Right kidney (tissue), 9 donors: ENCODE measurements around the gene UCN.
A peak's percentile ranks its signal among the peaks of the same experiment; 100 is the strongest.
"Not testable (repeated sequence)": the region's sequence is repeated elsewhere in the genome, so short reads cannot be mapped to it uniquely, and the experiment has no call there.

Experiments used
- DNase-seq: peaks from one replicate; pipeline ENCODE4 v3.0.0-alpha.2; 2016
- long read RNA-seq, 8 donors: transcript quantifications; one replicate each; lab custom pipeline, GENCODE V29; 2026

Gene UCN, protein sequence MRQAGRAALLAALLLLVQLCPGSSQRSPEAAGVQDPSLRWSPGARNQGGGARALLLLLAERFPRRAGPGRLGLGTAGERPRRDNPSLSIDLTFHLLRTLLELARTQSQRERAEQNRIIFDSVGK
- long read RNA-seq, donor 1, partial matches to known transcripts = 0 of 4 reads
- long read RNA-seq, donor 1, other reads (novel, unspliced or antisense) = 0 of 4 reads
- long read RNA-seq, donor 2 = 0 reads
- long read RNA-seq, donor 3 = 0 reads
- long read RNA-seq, donor 4, partial matches to known transcripts = 0 of 1 reads
- long read RNA-seq, donor 4, other reads (novel, unspliced or antisense) = 0 of 1 reads
- long read RNA-seq, donor 5, partial matches to known transcripts = 0 of 1 reads
- long read RNA-seq, donor 5, other reads (novel, unspliced or antisense) = 0 of 1 reads
- long read RNA-seq, donor 6, partial matches to known transcripts = 0 of 2 reads
- long read RNA-seq, donor 6, other reads (novel, unspliced or antisense) = 0 of 2 reads
- long read RNA-seq, donor 7, partial matches to known transcripts = 0 of 2 reads
- long read RNA-seq, donor 7, other reads (novel, unspliced or antisense) = 0 of 2 reads
- long read RNA-seq, donor 8, partial matches to known transcripts = 0 of 1 reads
- long read RNA-seq, donor 8, other reads (novel, unspliced or antisense) = 0 of 1 reads

DNA sequence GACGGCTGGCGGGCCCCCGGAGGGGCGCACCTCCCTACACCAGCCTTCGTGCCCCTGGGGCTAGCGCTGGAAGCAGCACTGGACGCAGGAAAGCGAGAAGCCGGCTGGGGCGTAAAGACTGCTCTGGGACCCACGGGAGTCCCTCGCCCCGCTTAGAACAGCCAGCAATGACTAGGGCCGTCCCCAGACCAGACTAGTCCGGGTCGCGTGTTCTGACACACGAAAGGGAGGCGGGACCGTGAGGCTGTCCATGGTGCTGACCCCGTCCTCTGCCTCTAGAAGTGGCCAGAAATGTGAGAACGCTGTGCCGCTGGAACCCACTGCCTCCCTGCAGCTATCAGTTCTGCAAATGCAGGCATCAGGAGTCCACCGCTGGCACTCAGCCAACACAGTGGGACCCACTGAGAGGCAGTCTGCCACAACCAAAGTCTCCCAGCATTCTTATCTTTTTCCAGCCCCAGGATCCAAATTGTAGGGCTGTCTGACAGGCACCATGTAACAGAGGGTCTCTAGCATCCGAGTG is at the start of gene UCN:
Gene UCN (minus strand): TSS at position 87 of the 523 bp plus-strand sequence. CDS start 550 bp downstream, outside the sequence.
- DNase-seq = peak; percentile 66

DNA sequence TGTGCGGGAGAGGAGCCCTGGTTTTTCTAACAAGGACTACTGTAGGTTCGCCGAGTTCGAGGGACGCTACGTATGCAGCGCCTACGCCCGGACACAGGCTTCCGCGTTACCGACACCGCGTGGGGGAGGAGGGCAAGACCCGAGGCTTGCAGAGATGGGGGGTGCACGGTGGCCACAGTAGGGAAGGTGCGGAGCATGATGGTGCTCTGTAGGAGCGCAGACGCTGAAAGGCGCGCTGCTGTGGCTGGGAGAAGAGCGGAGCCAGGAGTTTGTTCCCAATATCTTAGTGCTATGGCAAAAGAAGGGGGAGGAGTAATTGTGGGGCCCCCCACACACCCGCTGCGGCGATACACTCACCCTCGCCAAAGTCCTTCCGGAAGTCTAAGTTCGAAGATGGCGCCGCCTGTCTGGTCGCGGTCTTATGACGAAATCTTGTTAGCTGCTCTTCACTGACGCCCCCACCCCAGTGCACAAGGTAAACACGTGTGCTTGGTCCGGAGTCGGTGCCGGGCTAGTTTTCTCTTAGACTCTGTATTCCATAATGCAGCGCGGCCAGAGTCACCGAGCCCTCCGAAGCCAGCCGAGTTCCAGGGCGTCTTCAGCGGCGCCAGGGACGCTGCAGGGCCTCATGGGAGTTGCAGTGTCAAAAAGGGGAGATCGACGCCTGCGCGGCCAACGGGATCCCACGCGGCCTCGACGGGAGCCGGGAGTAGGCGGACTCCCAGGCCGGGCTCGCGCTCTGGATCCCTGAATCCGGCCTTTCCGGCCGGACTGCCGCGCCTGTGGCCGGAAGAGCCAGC is 48.3 kb upstream of the UCN start, which contains the start of gene GTF3C2:
Gene GTF3C2 (minus strand): TSS at position 383 of the 800 bp plus-strand sequence. CDS start 13,210 bp downstream, outside the sequence.
- peak; percentile 99 for DNase-seq

DNA sequence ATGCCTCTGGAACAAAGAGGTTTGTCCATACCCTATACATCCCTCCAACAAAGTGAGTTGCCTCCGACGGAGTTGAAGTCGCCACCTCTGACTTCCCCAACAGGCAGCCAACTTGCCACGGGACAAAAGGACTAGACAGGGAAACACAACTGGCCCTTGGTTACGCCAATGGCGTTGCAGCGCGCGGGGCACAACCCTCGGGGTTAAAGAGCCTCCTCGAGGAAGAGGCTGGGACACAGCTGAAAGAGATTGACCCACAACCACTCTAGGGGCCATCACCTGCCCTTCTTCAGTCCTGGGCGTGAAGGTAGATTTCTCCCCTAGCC is 47.8 kb upstream of the UCN start:
- no peak for DNase-seq

DNA sequence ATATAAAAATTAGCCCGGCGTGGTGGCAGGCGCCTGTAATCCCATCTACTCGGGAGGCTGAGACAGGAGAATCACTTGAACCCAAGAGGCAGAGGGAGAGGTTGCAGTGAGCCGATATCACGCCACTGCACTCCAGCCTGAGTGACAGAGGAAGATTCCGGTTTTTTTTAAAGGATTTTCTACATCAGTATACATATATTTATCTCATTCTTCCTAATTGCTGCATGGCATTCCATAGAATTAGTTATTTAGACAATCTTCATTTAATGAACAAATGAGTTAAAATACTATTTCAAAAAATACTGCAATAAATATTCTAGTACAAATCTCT is 46.3 kb upstream of the UCN start:
- no peak for DNase-seq

DNA sequence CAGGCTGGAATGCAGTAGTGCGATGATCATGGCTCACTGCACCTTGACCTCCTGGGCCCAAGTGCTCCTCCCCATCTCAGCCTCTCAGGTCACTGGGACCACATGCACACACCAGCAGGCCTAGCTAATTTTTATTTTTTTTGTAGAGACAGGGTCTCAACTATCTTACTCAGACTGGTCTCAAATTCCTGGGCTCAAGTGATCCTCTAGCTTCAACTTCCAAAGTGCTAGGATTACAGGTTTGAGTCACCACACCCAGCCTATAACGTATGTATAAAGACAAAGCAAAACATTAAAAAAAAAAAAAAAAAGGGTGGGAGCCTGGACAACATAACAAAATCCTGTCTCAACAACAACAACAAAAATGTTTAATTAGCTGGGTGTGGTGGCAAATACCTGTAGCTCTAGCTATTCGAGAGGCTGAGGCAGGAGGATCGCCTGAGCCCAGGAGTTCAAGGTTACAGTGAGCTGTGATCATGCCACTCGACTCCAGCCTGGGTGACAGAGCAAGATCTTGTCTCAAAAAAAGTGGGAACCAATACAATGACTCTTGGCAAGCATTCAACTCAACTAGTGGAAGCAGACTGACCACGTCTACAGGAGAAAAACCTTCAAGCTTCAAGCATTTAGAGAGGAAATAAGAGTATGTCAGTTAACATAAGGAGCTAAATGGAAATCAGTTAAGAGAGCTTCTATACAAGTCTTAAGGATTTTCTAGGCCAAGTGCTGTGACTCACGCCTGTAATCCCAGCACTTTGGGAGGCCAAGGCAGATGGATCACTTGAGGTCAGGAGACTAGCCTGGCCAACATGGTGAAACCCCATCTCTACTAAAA is 45.7 kb upstream of the UCN start:
- DNase-seq = no peak

DNA sequence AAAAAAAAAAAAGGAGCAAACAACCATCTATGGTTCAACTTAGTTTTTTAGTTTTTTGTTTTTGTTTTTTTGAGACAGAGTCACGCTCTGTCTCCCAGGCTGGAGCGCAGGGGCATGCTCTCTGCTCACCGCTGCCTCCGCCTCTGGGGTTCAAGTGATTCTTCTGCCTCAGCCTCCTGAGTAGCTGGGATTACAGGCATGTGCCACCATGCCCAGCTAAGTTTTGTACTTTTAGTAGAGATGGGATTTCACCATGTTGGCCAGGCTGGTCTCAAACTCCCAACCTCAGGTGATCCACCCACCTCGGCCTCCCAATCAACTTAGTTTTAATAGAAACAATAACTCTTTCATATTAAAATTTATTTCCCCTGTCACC is 45.1 kb upstream of the UCN start:
- DNase-seq = not testable (repeated sequence)

DNA sequence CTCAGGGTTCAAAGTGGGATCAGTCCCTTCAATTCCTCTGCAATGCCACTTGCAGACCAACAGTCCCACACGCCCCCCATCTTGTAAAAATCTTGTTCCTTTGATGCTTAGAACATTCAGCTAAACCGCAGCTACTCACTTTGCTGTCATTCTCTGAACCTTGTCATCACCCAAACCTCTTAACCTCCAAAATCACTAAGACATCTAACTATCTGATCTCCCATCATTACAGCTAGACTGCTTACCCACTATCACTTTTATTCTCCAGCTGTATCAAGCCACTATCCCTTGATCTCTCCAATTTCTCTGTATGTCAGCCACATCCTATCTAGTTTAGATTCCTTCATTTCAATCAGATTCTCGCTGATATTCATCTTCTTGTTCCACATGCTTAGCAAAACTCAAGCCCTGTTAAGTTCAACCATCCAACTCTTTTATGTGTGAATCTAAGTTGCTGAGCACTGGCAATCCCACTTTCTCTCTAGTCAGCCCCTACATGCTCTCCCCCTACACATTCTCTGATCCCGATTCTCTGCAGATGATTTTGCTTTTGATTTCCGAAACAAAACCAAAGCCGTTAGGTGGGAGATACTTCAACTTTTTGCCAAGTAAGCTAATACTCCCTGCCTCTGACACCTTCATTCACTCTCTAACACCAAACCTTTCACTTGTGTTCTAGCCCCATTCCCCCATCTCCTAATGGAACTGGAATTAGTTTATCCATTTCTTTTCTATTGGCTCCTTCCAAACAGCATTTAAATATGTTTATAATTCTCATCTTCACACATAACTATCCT is 43.8 kb upstream of the UCN start:
- no peak for DNase-seq

DNA sequence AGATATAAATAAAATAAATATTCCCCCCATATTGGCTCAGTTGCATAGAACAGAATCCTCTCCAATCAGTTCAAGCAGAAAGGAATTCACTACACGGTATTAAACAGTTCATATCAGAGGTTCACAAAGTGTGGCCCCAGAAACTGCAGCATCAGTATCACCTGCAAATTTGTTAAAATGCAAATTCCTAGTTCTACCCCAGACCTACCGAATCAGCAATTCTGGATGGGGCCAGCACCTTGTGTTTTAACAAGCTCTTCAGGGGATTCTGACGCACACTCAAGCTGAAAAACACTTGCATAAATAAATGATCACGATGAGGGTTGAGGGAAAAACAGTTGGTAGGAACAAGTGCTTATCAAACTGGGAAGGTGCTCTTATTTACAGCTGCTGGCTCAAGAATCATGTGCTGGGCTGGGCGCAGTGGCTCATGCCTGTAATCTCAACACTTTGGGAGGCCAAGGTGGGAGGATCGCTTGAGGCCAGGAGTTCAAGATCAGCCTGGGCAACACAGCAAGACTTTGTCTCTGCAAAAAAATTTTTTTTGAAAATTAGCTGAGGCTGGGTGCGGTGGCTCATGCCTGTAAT is 42.0 kb upstream of the UCN start:
- no peak for DNase-seq

DNA sequence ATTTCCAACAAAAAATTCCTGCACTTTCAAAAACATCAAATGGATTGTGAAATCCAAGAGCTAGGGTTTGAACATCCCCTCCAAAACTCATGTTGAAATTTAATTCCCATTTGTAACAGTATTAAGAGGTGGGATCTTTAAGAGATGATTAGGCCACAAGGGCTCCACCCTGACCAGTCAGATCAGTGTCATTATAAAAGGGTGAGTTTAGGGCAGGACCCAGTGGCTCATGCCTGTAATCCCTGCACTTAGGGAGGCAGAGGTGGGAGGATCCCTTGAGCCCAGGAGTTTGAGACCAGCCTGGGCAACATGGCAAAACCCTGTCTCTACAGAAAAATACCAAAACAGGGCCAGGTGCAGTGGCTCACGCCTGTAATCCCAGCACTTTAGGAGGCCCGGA is 39.4 kb upstream of the UCN start:
- DNase-seq = no peak

DNA sequence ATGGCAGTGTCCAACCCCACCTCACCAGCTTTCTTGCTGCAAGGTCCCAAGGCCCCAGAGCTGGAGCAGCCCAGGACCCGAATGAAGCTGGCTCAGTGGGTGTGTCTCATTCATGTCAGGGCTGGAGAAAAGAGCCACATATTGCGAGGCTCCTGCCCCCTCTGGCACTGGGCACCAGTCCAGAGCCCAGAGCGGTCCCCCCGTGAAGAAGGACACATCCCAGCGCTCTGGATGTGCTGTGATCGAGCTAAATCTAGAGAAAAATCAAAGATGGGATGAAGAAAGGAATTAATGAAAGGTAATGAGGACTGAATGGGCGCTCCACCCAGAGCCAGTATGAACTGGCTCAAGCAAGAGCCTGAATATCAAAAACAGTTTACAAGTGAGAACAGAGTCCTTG is 27.9 kb upstream of the UCN start:
- no peak for DNase-seq

DNA sequence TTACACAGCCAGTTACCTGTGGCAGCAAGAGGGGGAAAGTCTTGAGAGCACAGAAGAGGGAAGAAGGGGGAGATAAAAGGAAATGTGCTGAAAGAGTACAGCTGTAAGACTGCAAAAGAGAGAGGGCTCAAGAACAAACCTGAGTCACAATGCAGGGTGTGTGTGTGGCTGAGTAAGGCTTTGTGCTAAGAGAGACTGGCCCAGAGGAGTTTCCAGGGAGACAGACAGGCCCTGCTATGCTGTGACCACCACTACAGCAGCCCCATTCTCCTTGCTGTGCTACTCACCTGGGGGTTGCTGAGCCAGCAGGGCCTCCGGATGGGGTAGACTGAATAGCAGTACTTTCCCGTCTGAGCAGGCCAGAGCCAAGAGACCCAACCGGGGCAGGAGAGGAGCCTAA is 27.1 kb upstream of the UCN start:
- DNase-seq = no peak

DNA sequence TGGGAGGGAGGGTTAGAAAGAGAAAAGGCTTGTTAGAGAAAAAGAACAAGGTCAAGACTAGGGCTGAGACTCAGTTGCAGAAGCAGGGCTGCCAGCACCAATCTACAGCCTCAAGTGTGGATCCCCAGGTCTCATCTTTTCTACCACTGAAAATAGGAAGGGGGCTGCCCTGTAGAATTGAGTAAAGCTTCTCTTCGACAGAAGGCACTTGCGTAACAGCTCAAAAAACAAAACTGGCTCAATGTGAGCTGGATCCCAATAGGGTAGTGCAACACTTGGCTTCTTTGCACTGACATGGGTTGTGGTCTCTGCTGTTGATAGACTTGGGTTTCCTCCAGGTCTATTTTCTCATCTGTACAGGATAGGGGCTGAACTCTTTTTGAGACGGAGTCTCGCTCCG is 16.5 kb upstream of the UCN start:
- no peak for DNase-seq

DNA sequence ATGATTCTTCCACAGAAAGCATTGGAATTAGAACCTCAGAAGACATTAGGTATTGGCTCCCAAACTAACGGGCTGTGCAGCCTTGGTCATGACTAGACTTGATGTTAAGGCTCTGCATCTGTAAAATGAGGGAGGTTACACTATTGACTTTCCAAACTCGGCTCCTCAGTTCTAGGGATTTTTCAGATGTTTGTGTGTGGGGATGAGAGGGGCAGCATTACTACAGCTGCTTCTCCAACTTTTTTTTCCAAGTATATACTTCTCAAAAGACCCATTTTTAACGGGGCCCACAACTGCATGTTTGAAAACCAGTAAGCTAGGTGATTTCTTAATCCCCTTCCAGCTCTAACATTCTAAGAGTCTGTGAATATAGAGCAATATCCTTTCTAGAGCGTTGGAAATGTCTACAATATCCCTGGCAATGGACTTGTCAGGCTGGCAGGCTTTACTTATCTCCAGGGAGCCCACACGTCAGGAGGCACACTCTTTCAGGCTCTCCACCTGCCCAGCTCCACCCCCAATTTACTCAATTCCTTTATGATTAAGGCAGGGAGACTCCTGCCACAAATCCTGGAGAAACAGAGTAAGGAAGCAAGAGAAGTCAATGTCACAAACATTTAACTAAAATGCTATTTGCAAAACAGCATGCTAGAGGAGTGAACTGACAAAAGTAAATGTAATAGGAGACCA is 15.5 kb upstream of the UCN start:
- no peak for DNase-seq

DNA sequence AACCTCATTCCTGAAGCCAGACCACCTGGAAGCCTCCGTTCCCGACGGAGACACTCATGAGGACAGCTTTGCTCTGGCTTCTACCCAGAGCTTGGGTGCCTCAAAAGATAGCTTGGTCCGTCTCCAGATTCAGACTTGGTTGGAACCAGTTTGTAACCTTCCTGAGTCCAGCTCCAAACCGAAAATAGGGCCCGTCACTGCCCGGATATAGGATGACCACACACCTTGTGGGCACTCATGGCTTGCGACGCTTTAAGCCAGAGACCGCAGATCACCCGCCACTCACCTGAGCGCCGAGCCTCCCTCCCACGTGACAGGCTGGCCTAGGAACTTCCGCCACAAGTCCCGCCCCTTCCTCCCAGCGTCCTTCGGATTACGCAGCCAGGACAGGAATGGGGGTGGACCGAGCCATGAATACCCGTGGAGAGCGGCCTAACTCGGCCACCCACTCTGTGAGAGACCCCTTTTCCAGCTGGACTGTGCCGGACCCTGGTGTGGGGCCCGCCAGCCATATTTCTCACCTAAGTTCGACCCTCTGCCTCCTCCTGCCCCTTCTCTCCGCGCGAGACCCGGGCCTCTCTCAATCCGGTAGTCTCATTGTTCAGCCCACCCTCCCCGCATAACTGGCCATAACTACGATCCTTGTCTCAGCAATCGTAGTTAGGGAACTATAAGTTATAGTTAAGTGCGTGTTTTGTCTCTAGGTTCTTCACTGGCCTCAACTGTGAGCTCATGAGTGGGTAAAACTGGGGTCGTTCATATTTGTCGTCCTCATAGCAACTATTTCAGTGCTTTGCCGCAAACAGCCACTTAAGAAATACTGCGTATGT is 14.7 kb upstream of the UCN start, which contains the start of gene MPV17:
Gene MPV17 (minus strand): TSS at position 332 of the 830 bp plus-strand sequence. CDS start 580 bp downstream, outside the sequence.
- DNase-seq = peak; percentile 90

DNA sequence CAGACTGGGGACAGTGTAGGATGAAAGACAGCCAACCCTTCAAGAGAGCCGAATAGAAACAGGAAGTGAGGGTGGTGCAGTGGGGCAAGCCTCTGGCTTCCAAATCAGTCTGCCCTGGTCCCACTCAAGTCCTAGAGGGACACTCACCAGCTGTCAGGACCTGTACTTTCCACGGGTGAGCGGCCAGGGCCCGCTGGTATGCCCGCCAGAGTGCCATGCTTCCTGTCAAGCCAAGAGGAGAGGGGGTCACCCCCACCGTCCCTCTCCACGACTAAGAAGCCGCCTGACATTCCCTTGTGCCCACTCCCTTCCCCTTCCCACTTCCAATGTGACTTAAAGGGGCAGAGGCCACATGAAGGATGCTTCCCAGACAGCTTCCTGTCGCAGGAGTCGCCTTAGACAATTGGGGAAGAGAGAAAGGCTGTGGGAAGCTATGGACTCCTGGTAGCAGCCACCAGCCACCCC is 14.1 kb upstream of the UCN start:
- DNase-seq = no peak

DNA sequence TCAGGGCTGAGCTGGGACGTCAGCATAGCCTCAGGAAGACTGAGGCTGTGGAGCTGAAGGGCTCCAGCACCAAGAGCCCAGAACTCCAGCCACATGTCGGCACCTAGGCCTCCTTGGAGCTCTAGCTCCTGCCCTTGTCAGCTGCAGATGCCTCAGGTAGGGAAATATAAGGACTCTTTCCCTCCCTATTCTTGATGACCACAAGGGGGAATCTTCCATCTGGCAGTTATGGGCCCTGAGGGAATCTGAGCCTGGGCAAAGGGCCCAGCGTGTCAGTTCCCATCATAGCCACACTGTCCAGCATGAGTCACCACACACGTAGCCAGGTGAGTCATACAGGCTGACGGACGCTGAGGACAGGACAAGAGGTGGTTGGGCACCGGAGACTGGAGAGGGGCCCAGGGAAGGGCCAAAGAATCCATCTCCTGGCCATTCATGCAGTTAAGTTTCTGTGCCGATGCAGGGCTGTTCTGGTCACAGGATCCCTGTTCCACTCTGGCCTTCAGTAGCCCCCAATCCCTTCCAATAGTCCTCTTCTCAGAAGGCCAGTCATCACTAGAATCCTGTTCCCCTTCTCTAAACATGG is 12.8 kb upstream of the UCN start:
- DNase-seq = no peak

DNA sequence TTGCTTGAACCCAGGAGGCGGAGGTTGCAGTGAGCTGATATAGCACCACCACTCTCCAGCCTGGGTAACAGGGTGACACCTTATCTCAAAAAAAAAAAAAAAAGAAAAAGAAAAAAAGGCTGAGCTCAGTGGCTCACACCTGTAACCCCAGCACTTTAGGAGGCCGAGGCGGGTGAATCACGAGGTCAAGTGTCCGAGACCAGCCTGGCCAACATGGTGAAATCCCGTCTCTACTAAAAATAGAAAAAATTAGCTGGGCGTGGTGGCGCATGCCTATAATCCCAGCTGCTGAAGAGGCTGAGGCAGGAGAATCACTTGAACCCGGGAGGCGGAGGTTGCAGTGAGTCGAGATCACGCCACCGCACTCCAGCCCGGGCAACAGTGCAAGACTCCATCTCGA is 11.6 kb upstream of the UCN start:
- DNase-seq = not testable (repeated sequence)

DNA sequence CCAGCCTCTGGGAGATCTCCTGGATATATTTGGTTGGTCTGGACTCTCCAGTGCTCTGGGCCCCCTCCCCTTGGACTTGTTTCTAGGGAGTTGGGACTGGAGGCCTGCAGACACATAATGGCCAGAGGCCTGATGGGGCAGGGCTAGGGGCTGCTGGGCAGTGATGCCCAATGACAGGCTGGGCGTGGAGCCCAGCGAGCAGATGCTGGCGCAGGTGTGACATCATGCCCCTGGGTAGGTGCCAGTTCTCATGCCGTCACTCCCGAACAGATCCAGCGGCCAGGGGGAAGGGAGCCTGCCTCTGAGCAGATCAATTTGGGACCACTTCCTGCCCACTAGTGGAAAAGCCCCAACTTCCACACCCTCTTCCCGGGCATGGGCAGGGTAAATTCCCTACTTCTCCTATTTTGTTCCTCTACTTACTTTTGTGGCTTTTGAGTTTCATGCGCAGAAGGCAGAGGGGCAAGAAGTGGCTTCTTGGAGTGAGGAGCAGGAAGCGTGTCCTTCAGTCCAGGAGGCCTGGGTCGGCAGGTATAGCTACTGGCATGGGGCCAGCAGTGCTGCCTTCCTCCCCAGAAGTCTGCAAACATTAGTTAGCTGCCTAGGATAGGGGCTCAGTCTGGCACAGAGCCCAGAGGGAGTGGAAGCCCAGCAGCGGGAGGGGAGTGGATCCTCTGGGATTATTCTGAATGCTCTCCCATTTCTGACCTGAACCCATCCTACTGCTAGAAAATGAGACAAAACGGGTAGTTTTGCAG is 8.6 kb upstream of the UCN start:
- no peak for DNase-seq
